MCF 10A (cell line): ENCODE measurements around the gene PARM1. TPM values are rescaled to one million over a fixed set of nuclear protein-coding genes. Genes with fewer than 3 reads are reported as not detected.
"Not testable (repeated sequence)": the region's sequence is repeated elsewhere in the genome, so short reads cannot be mapped to it uniquely, and the experiment has no call there.

Experiments
- BruUV-seq: library from RNA; stranded (reverse); fragments of 400-500 nt; replicated peaks from 2 replicates; lab custom pipeline; 2021; lab: Mats Ljungman, UMichigan
- CTCF ChIA-PET: fragments of 300-600 bp; sonication (Branson Sonifier 250); formaldehyde crosslinking; extraction: SDS; loops from one replicate; lab custom pipeline; 2021; ENCODE audit warnings: antibody characterized with exemption, inconsistent platforms; lab: Yijun Ruan, JAX
- POLR2A ChIA-PET: fragments of 300-600, 350-650 bp; sonication (Branson Sonifier 250); formaldehyde crosslinking; extraction: SDS; loops from one replicate; lab custom pipeline; 2020; ENCODE audit warnings: antibody characterized with exemption, inconsistent platforms; lab: Yijun Ruan, JAX
- DNase-seq: peaks from one replicate; pipeline ENCODE4 v3.0.0-alpha.2; 2018; ENCODE audit not compliant: unreplicated experiment
- H3K27ac Mint-ChIP-seq: one replicate; pipeline ENCODE4 v1.8.0; 2022; ENCODE audit warnings: mild to moderate bottlenecking, low read depth, mixed read lengths; ENCODE audit not compliant: unreplicated experiment
- H3K27me3 Mint-ChIP-seq: one replicate; pipeline ENCODE4 v1.8.0; 2022; ENCODE audit warnings: mixed read lengths; ENCODE audit not compliant: insufficient read depth, unreplicated experiment
- H3K36me3 Mint-ChIP-seq: one replicate; pipeline ENCODE4 v1.8.0; 2022; ENCODE audit warnings: mild to moderate bottlenecking, moderate library complexity, mixed read lengths; ENCODE audit not compliant: insufficient read depth, unreplicated experiment
- H3K4me1 Mint-ChIP-seq: one replicate; pipeline ENCODE4 v1.8.0; 2022; ENCODE audit warnings: mixed read lengths; ENCODE audit not compliant: insufficient read depth, unreplicated experiment
- H3K4me3 Mint-ChIP-seq: one replicate; pipeline ENCODE4 v1.8.0; 2022; ENCODE audit warnings: mild to moderate bottlenecking, moderate library complexity, mixed read lengths; ENCODE audit not compliant: unreplicated experiment
- H3K9me3 Mint-ChIP-seq: one replicate; pipeline ENCODE4 v1.8.0; 2022; ENCODE audit warnings: mixed read lengths; ENCODE audit not compliant: unreplicated experiment
- CTCF ChIP-seq: fragments of 200-600 bp; IDR thresholded peaks from one replicate; pipeline ENCODE4 v1.8.0; 2022; ENCODE audit warnings: antibody characterized with exemption, mild to moderate bottlenecking; ENCODE audit not compliant: unreplicated experiment
- intact Hi-C: fragments of 100-400 bp; cut with micrococcal nuclease; formaldehyde crosslinking; loops from 2 replicates; pipeline ENCODE4 v1.14.1; 2022
- total RNA-seq: library from RNA; stranded (reverse); gene quantifications from 2 replicates; pipeline ENCODE4 v1.2.3, GENCODE V29; 2022

PARM1 gene
- total RNA-seq, 1 experiment from 2014 or later = 0.58 TPM

GRCh38 chr4:74982546-74983252, 49.8 kb downstream of the PARM1 start:
- Mint-ChIP-seq H3K36me3 (no peaks in the 10 kb centered on the region), H3K4me3 (no peak overlapping the region), H3K9me3 (peaks cover 11% of the 10 kb centered on the region), H3K27ac (no peak overlapping the region), H3K27me3 (peaks cover 20% of the 10 kb centered on the region), H3K4me1 (no peaks in the 10 kb centered on the region)
- BruUV-seq = no TSS peak
- POLR2A ChIA-PET = interaction anchor here (1.2 kb wide), 1 partner anchor 82 kb away, joined by 3 read pairs; no protein-coding TSS in a partner anchor
- CTCF ChIA-PET = no interaction called here
- no peak for DNase-seq
- no peak for TF ChIP-seq CTCF
- intact Hi-C loops = no loop called here

GRCh38 chr4:74983253-74983635, 50.3 kb downstream of the PARM1 start:
- H3K9me3 Mint-ChIP-seq = peaks cover 11% of the 10 kb centered on the region
- CTCF ChIA-PET = no interaction called here

GRCh38 chr4:74990276-74990875, 57.5 kb downstream of the PARM1 start:
- BruUV-seq = no TSS peak
- intact Hi-C loops = no loop called here
- H3K4me1 Mint-ChIP-seq = no peaks in the 10 kb centered on the region
- no peaks in the 10 kb centered on the region for H3K36me3 Mint-ChIP-seq
- ChIA-PET POLR2A (interaction anchor here (0.7 kb wide), 1 partner anchor 24 kb away, joined by 3 read pairs; no protein-coding TSS in a partner anchor), CTCF (interaction anchor here (0.5 kb wide), 1 partner anchor 13 kb away, joined by 4 read pairs; no protein-coding TSS in a partner anchor)
- H3K9me3 Mint-ChIP-seq = no peaks in the 10 kb centered on the region
- no peak for TF ChIP-seq CTCF
- H3K27ac Mint-ChIP-seq = no peak overlapping the region
- H3K4me3 Mint-ChIP-seq = no peak overlapping the region
- no peaks in the 10 kb centered on the region for H3K27me3 Mint-ChIP-seq
- no peak for DNase-seq

More at GRCh38 chr4:74983253-74983635, 50.3 kb downstream of the PARM1 start:
- TF ChIP-seq CTCF = no peak
- peaks cover 20% of the 10 kb centered on the region for H3K27me3 Mint-ChIP-seq
- H3K36me3 Mint-ChIP-seq = no peaks in the 10 kb centered on the region
- DNase-seq = no peak
- no peak overlapping the region for H3K27ac Mint-ChIP-seq
- POLR2A ChIA-PET = no interaction called here
- no peak overlapping the region for H3K4me3 Mint-ChIP-seq
- intact Hi-C loops = no loop called here
- no TSS peak for BruUV-seq
- no peaks in the 10 kb centered on the region for H3K4me1 Mint-ChIP-seq

- BruUV-seq = not testable (repeated sequence)
These were observed 61.5 kb downstream of the PARM1 start for GRCh38 chr4:74994436-74994835.

More at GRCh38 chr4:74994436-74994835, 61.5 kb downstream of the PARM1 start:
- H3K36me3 Mint-ChIP-seq, H3K9me3 Mint-ChIP-seq, H3K4me3 Mint-ChIP-seq, H3K27ac Mint-ChIP-seq, CTCF ChIA-PET, POLR2A ChIA-PET, intact Hi-C loops, H3K27me3 Mint-ChIP-seq: not testable (repeated sequence)
- peaks cover 11% of the 10 kb centered on the region for H3K4me1 Mint-ChIP-seq
- DNase-seq = peak; percentile 22
